Hepatocyte (in vitro differentiated cells): ENCODE results near the gene BICDL1.

ENCODE experiments used
- CTCF ChIP-seq: fragments of 200-600 bp; sonication (generic); IDR thresholded peaks from 2 replicates; pipeline ENCODE4 v1.5.1; 2016; ENCODE audit warnings: antibody characterized with exemption, mild to moderate bottlenecking; ENCODE audit not compliant: poor library complexity
- EZH2 ChIP-seq: fragments of 200-600 bp; sonication (generic); IDR thresholded peaks from 2 replicates; pipeline ENCODE4 v1.6.1; 2016; ENCODE audit warnings: antibody characterized with exemption, mild to moderate bottlenecking, borderline replicate concordance
- EZH2phosphoT487 ChIP-seq: fragments of 200-600 bp; sonication (generic); IDR thresholded peaks from one replicate; pipeline ENCODE4 v1.6.1; 2018; ENCODE audit warnings: antibody characterized with exemption, mild to moderate bottlenecking, low read depth, moderate library complexity; ENCODE audit not compliant: unreplicated experiment, severe bottlenecking

- TF ChIP-seq CTCF, result no peak
- TF ChIP-seq EZH2phosphoT487, result no peak
- TF ChIP-seq EZH2, result no peak
Measured at GRCh38 chr12:119992129-119992705, 3.2 kb downstream of the BICDL1 start.
